HCEC 1CT (cell line): ENCODE measurements around the gene TRIM26.
A peak's percentile ranks its signal among the peaks of the same experiment; 100 is the strongest.

Source experiments
- DNase-seq: peaks from one replicate; pipeline ENCODE4 v3.0.0-alpha.2; 2017

Gene TRIM26

GRCh38 chr6:30207619-30208295 lies 5.4 kb downstream of the TRIM26 start:
- DNase-seq: no peak

GRCh38 chr6:30206799-30207618 lies 6.2 kb downstream of the TRIM26 start:
- DNase-seq: peak; percentile 25

DNA sequence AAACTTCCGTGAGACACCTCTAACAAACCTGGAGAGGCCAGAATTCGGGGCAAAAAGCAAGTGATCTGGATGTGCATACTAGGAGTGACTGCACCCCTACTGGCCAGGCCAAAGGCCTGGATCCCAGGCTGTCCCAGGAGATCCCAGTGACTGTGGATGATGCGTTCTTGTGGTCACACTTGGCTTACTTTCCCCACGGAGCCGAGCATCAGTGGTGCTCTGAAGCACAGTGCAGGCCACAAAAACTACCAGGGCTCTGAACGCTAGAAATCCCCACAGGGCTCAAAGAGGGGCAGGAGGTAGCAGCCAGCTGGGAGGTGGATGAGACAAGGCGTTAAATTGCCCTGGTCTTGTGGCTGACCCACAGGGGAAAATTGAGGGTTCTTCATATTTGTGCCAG lies 7.1 kb downstream of the TRIM26 start:
- DNase-seq: peak; percentile 15

DNA sequence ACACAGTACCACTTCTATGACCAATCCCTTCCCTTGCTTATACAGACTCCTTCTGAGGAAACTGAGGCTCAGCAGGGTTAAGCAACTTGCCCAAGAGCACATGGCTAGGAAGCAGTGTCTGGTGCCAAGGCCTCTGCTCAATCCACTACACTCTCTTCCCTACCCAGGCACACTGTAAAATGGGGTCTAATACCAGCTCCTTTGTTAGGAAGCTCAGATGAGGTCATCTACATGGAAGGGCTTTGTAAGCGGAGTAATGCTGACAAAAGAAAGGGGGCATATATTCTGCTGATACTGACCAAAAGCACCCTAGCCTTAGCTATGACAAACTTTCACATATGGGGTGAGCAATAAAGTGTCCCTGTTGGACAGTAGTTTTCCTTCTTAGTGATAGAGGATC lies 9.1 kb downstream of the TRIM26 start:
- no peak for DNase-seq

- DNase-seq: no peak
Observed at GRCh38 chr6:30202366-30202765, 10.8 kb downstream of the TRIM26 start.

DNA sequence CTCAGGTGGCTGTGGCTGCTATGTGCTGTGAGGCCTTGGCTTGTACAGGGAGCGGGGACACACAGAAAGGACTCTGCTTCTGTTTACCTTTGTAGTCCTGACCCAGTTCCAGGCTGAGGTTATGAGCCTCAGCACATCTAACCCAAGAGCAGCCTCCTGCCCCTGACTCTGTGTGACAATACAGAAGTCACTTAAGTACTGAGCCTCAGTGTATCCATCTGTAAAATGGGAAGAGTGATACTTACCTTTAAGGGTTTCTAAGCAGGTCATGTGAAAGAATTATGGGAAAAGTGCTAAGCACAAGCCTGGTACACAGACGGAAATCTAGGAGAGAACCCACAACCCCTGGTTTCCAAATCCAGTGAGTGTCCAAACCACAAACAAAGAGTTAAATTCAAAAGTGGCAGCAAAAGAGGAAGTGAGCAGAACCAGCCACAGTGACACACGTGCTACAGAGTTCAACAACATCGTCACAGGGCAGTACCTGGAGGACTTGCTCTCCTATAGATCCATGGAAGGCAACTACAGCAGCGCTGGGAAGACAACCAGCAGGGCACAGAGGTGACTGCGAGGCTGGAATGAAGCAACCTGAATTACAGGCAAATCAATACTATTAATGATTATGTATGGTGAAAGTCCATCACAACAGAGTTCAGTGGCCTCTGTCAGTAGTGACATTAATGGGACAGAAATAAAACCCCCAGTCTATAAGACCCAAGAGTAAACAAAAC lies 12.5 kb downstream of the TRIM26 start:
- no peak for DNase-seq

GRCh38 chr6:30198166-30199084 lies 14.8 kb downstream of the TRIM26 start:
- DNase-seq: no peak

GRCh38 chr6:30196376-30196775 lies 16.8 kb downstream of the TRIM26 start:
- DNase-seq: no peak

GRCh38 chr6:30195951-30196350 lies 17.3 kb downstream of the TRIM26 start:
- no peak for DNase-seq

GRCh38 chr6:30194797-30195690 lies 18.2 kb downstream of the TRIM26 start:
- peak; percentile 30 for DNase-seq

DNA sequence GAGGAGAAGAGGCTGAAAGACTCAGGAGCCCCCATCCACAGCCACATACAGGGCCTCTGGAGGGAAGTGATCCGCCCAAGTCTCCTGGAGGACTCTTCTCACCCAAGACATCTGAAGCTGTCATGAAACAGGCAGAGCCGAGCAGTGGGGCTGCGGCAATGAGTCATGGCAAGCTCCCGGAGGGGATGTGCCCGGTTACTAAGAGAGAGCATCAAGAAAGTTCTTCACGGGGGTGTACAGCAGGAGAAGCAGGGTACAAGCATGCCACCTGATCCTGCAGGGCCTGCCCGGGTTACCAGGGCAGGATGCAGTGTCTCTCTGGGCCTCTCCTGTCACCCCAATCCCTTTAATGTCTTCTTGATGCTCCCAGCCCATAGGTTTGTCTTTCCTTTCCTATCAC lies 21.1 kb downstream of the TRIM26 start:
- no peak for DNase-seq

GRCh38 chr6:30188541-30188940 lies 24.7 kb downstream of the TRIM26 start:
- DNase-seq: no peak

DNA sequence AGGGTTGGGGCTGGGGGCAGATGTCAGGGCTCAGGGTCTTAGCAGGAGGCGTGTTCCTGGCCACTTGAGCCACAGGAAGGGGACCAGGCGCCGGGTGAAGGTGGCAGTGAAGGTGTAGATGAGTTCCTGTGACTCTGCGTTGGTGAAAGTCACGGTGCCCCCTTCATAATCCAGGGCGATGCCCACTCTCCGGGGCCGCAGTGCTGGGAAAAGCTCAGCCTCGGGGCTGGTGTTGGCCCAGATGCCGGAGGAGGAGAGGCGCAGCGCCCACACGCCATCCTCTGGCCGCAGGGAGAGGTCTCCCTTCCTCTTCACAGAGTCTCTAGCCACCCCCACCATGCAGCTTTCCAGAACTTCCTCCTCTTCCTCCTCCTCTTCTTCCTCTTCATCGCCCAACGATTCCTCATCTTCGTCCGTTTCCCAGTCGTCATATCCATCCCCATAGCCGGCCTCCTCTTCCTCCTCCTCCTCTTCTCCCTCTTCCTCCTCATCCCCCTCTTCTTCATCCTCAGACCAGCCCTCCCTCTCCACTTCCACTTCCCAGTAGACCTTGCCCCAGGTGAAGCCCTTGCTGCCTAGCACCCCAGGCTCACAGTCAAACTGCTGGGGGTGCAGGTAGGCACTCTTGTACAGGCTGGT lies 27.2 kb downstream of the TRIM26 start:
- DNase-seq: no peak

- no peak for DNase-seq
Observed at GRCh38 chr6:30184417-30185031, 28.7 kb downstream of the TRIM26 start.

- no peak for DNase-seq
Observed at GRCh38 chr6:30180145-30180544, 33.1 kb downstream of the TRIM26 start.

GRCh38 chr6:30178837-30179236 lies 34.4 kb downstream of the TRIM26 start:
- DNase-seq: no peak

DNA sequence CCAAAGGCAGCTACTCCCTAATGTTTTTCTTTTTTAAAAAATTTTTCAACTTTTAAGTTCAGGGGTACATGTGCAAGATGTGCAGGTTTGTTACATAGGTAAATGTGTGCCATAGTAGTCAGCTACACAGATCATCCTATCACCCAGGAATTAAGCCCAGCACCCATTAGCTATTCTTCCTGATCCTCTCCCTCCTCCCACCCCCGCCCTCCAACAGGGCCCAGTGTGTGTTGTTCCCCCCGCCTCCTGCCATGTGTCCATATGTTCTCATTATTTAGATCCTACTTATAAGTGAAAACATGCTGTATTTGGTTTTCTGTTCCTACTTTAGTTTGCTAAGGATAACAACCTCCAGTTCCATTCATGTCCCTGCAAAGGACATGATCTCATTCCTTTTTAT lies 37.4 kb downstream of the TRIM26 start:
- DNase-seq: no peak

DNA sequence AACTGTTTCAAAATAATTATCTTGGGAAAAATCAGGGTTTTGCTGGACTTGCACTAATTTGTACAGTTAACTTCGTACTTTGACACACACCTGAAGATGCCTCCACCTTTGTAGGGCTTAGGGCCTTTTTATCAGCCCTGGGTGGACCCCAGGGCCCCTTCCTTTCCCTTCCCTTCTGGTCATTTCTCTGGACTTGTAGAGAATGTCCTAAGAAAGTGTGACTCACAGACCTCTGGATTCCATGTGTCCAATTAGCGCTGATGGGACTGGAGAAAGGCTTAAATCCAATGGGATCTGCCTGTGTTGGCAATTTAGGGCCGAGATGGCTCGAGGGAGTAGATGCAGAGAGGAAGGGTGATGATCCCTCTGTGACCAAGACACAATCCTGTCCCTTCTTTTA lies 40.5 kb downstream of the TRIM26 start:
- no peak for DNase-seq

GRCh38 chr6:30171677-30172471 lies 41.3 kb downstream of the TRIM26 start:
- DNase-seq: no peak
